Measurements from ENCODE around the gene STUM.

The STUM gene

DNA sequence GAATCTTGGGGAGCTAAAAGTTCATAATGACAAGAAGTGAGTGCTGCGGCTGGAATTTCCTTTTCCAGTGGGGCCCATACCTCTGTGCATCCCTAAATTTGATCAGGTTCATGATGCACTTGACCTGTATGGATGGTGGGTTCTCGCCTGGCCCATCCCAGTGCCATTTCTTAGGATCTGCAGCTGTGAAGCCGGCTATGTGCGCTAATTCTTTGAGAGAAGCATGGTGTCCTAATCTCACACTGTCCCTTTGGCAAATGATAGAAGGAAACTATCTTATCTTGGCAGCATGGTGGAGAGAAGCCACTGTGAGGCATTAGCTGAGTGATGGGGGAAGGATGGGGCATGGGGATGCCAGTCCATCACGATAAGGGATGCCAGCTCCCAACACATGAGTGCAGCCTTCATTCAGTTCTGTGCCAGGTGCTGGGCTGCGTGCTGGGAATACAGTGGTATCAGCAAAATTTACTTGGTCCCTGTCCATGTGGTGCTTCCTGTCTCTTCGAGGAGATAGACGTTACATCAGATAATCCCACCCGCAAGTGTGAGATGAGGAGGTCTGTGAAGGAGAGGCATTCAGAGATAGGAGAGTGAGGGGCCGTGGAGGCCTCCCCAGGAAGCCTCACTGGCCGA is 30.5 kb downstream of the STUM start:
- no peak for DNase-seq
- no peaks in the 10 kb centered on the region for H3K9me2 ChIP-seq (replicated peaks; ENCODE audit: insufficient read depth, low read length)

DNA sequence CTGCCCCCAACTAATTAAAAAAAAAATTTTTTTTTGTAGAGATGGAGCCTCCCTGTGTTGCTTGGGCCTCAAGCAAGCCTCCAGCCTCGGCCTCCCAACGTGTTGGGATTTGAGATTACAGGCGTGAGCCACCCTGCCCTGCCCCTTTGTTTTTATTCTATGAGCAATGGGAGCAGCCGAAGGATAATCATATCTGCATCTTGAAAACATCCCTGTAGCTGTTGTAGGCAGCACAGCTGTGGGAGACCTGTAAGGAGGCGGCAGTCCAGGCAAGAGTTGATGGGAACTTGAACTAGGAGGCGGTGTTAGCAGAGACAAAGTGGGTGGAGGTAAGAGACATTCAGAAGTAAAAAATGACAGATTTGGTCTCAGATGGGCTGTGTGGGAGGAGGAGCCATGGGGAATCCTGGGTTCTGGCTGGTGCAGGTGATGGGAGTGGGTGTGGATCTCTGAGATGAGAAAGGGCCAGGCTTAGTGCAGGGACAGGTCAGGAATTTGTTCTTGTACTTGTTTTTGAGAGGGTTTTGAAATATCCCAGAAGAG is 31.3 kb downstream of the STUM start:
- H3K9ac ChIP-seq (ENCODE audit: low read length) = no peak overlapping the region
- H3F3A ChIP-seq (ENCODE audit: insufficient read depth, low read length) = no peaks in the 10 kb centered on the region
- no peak overlapping the region for H3K4me3 ChIP-seq (ENCODE audit: low read length)
- no peaks in the 10 kb centered on the region for H3K9me3 ChIP-seq (replicated peaks; ENCODE audit: insufficient read depth, low read length)
- H2AFZ ChIP-seq (ENCODE audit: low read length) = no peak overlapping the region
- no peaks in the 10 kb centered on the region for H3K79me2 ChIP-seq (ENCODE audit: low read length)
- H3K4me2 ChIP-seq (ENCODE audit: low read depth, low read length) = no peak overlapping the region
- no peak for DNase-seq
- no peaks in the 10 kb centered on the region for H3K27me3 ChIP-seq (replicated peaks; ENCODE audit: insufficient read depth, low read length)
- no peaks in the 10 kb centered on the region for H4K20me1 ChIP-seq (ENCODE audit: insufficient read depth, low read length)
- no peaks in the 10 kb centered on the region for H3K4me1 ChIP-seq (ENCODE audit: low read length)
- no peaks in the 10 kb centered on the region for H3K9me2 ChIP-seq (replicated peaks; ENCODE audit: insufficient read depth, low read length)
- no peaks in the 10 kb centered on the region for H3K36me3 ChIP-seq (replicated peaks; ENCODE audit: insufficient read depth, low read length)
- no peak overlapping the region for H3K27ac ChIP-seq (ENCODE audit: low read length)
- TF ChIP-seq, protein P1, sequence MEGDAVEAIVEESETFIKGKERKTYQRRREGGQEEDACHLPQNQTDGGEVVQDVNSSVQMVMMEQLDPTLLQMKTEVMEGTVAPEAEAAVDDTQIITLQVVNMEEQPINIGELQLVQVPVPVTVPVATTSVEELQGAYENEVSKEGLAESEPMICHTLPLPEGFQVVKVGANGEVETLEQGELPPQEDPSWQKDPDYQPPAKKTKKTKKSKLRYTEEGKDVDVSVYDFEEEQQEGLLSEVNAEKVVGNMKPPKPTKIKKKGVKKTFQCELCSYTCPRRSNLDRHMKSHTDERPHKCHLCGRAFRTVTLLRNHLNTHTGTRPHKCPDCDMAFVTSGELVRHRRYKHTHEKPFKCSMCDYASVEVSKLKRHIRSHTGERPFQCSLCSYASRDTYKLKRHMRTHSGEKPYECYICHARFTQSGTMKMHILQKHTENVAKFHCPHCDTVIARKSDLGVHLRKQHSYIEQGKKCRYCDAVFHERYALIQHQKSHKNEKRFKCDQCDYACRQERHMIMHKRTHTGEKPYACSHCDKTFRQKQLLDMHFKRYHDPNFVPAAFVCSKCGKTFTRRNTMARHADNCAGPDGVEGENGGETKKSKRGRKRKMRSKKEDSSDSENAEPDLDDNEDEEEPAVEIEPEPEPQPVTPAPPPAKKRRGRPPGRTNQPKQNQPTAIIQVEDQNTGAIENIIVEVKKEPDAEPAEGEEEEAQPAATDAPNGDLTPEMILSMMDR (IDR thresholded peaks at IDR 0.05; ENCODE audit: low read length) = no peak
- TF ChIP-seq EZH2phosphoT487 (IDR thresholded peaks at IDR 0.05; ENCODE audit: low read length) (no peak), EZH2 (optimal IDR thresholded peaks at IDR 0.05; ENCODE audit: low read depth, low read length) (no peak)

More for the DNA sequence above, 30.5 kb downstream of the STUM start:
- no peak overlapping the region for H3K4me2 ChIP-seq (ENCODE audit: low read depth, low read length)
- H3K9ac ChIP-seq (ENCODE audit: low read length) = no peak overlapping the region
- no peaks in the 10 kb centered on the region for H3K9me3 ChIP-seq (replicated peaks; ENCODE audit: insufficient read depth, low read length)
- no peak overlapping the region for H3K4me3 ChIP-seq (ENCODE audit: low read length)
- no peaks in the 10 kb centered on the region for H3K79me2 ChIP-seq (ENCODE audit: low read length)
- no peaks in the 10 kb centered on the region for H3K36me3 ChIP-seq (replicated peaks; ENCODE audit: insufficient read depth, low read length)
- no peak overlapping the region for H2AFZ ChIP-seq (ENCODE audit: low read length)
- H3K27me3 ChIP-seq (replicated peaks; ENCODE audit: insufficient read depth, low read length) = no peaks in the 10 kb centered on the region
- TF ChIP-seq EZH2 (optimal IDR thresholded peaks at IDR 0.05; ENCODE audit: low read depth, low read length) (no peak), EZH2phosphoT487 (IDR thresholded peaks at IDR 0.05; ENCODE audit: low read length) (no peak)
- TF ChIP-seq, protein P1 (IDR thresholded peaks at IDR 0.05; ENCODE audit: low read length) = no peak
- H3K4me1 ChIP-seq (ENCODE audit: low read length) = no peaks in the 10 kb centered on the region
- no peak overlapping the region for H3K27ac ChIP-seq (ENCODE audit: low read length)
- H4K20me1 ChIP-seq (ENCODE audit: insufficient read depth, low read length) = no peaks in the 10 kb centered on the region
- H3F3A ChIP-seq (ENCODE audit: insufficient read depth, low read length) = no peaks in the 10 kb centered on the region

DNA sequence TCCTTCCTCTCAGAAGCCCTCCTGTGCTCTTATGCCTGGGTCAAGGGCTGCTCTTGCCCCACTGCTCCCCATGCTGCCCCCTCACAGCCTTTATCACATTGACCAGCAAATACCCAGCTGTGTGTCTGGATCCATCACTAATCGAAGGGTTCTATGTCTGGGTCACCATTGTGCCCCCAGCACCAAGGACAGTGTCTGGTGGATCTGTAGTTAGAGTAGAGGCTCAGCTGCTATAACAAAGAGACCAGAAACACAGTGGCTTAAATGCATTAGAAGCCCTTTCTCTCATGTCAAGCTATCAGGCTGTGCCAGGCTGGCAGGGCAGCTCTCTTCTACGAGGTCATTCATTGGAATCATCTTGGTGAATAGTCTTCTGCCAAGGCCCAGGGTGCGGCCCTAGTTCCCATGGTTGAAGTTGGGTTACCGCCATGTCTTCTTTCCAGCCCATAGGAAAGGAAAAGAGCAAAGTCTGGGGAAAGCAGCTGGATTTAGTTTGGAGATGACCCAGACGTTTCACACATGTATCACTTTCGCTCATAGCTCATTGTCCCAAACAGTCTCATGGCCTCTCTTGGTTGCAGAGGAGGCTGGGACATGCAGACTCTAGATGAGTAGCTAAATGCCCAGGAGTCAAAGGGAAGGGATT is 32.2 kb downstream of the STUM start:
- Histone ChIP-seq H3F3A (ENCODE audit: insufficient read depth, low read length) (no peaks in the 10 kb centered on the region), H3K27ac (ENCODE audit: low read length) (no peak overlapping the region), H3K9me3 (replicated peaks; ENCODE audit: insufficient read depth, low read length) (no peaks in the 10 kb centered on the region), H2AFZ (ENCODE audit: low read length) (no peak overlapping the region), H3K36me3 (replicated peaks; ENCODE audit: insufficient read depth, low read length) (no peaks in the 10 kb centered on the region), H3K79me2 (ENCODE audit: low read length) (no peaks in the 10 kb centered on the region), H4K20me1 (ENCODE audit: insufficient read depth, low read length) (no peaks in the 10 kb centered on the region), H3K4me3 (ENCODE audit: low read length) (no peak overlapping the region), H3K9ac (ENCODE audit: low read length) (no peak overlapping the region), H3K4me2 (ENCODE audit: low read depth, low read length) (no peak overlapping the region), H3K4me1 (ENCODE audit: low read length) (no peaks in the 10 kb centered on the region), H3K27me3 (replicated peaks; ENCODE audit: insufficient read depth, low read length) (no peaks in the 10 kb centered on the region), H3K9me2 (replicated peaks; ENCODE audit: insufficient read depth, low read length) (no peaks in the 10 kb centered on the region)
- TF ChIP-seq EZH2phosphoT487 (IDR thresholded peaks at IDR 0.05; ENCODE audit: low read length) = no peak
- TF ChIP-seq EZH2 (optimal IDR thresholded peaks at IDR 0.05; ENCODE audit: low read depth, low read length) = no peak
- TF ChIP-seq, protein P1 (IDR thresholded peaks at IDR 0.05; ENCODE audit: low read length) = no peak
- no peak for DNase-seq
